Hindlimb muscle (tissue), 1 donor: ENCODE data around the gene CSMD2. TPM values are rescaled to one million over a fixed set of nuclear protein-coding genes. Genes with fewer than 3 reads are reported as not detected.

ENCODE experiments used
- DNase-seq: peaks from one replicate; pipeline ENCODE4 v3.0.0-alpha.2; 2013
- polyA plus RNA-seq: library from polyadenylated mRNA; unstranded; fragments of 120-200 nt; gene quantifications from one replicate; pipeline ENCODE4 v1.2.1, GENCODE V29; 2013; ENCODE audit not compliant: insufficient read length

Gene CSMD2
- polyA plus RNA-seq, 1 donor: 0.46 TPM

- DNase-seq: no peak
Measured at GRCh38 chr1:33667386-33668282, 497.4 kb downstream of the CSMD2 start.

DNA sequence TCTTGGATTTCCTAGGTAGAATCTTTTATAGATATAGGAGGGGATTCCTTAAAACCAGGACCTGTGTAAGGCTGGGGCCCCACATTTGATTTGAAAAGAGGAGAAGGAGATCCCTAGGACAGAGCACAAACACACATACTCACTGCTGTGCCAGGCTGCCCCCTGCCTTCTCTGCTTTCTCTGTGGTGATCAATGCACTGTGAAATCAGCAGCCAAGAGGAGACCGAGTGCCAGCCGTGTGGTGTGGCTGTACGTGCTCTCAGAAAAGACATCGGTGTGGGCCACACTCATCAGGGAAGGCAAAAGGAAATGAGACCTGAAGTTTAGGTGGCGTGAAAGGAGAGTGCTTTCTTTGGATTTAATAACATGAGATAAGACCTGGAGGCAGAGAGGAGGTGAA is 498.4 kb downstream of the CSMD2 start:
- no peak for DNase-seq

DNA sequence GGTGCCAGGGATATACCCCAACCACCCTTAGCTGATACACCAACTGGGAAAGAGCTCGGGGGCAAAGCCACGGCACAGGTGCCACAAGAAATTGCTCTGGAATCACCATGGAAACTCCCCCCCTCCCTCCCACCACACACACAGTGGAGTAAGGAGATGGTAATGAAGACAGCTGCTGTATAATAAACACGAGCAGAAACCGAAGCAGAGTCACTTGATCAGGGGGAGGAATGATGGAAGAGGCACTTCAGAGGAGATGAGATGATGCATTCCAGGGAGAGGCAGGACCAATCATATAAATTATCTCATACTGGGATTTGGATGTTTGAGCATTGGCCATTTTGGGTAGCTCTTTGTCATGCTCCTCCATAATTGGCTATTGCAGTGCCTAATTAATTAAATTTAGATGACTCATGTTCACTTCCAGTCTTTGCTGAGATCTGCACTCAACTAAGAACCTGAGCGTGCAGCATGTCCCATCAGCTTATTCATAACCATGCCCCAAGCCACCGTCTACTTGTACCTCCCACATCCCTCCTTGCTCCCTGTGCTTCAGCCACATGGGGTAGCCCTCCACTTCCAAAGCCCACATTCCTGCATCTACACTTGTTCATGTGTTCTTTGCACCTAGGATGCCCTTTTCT is 503.1 kb downstream of the CSMD2 start:
- DNase-seq: no peak

GRCh38 chr1:33660956-33661355 is 504.1 kb downstream of the CSMD2 start:
- no peak for DNase-seq

DNA sequence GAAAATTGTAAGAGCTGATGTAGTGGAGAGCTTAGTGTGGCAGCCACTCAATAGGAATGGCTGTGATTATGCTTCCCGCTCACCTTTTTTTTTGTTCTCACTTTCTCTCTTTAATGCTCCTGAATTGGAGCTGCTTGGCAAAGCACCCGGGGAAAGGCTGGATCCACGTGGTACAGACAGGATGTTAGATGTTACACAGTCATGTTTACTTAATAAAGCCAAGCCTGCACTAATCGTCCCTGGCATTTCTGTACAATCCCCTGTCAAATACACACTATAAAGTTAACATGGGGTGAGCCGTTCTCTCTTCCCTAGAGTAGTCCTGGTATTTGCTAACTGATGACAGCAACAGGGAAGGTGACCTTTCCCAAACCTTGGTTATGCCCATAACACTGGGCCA is 504.8 kb downstream of the CSMD2 start:
- DNase-seq: no peak

DNA sequence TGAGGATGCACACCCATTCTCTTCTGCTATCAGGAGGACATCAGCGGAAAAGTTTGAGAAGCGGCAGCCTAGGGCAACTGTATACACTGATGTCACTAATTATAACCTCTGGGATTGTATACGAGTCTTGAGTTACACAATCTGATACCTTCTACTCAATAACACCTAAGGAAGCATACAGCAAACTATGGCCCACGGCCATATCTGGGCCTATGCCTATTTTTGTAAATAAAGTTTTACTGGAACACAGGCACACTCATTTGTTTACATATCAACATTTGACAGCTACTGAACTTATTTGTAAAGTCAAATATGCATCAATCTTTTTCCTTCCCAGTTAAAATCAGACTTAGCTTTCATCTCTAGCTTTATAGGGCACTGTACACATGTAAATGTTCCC is 505.4 kb downstream of the CSMD2 start:
- DNase-seq: no peak

GRCh38 chr1:33657833-33658232 is 507.2 kb downstream of the CSMD2 start:
- DNase-seq: no peak

DNA sequence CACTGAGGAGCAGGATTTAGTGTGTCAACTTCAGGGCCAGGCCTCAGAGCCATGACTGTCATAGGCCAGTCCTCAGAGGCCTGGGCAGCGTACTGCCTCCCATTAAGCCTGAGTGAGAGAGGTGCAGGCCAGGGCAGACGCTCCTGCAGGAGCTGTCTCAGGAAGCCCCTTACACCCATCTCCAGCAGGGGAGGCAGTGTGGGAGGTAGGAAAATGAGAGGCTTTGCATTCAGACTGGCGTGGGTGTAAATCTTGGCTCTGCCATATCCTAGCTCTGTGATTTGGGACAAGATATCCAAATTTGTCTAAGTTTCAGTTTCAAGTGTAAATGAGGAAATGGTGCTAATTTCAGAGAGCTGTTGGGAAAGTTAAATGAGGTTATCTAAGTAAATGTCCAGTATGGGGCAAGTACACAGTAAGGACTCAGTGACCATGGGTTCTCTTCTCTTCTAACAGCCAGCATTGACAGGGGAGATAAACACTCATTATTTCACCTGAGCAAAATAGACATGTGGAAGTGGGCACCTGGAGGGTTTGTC is 508.5 kb downstream of the CSMD2 start:
- DNase-seq: no peak

DNA sequence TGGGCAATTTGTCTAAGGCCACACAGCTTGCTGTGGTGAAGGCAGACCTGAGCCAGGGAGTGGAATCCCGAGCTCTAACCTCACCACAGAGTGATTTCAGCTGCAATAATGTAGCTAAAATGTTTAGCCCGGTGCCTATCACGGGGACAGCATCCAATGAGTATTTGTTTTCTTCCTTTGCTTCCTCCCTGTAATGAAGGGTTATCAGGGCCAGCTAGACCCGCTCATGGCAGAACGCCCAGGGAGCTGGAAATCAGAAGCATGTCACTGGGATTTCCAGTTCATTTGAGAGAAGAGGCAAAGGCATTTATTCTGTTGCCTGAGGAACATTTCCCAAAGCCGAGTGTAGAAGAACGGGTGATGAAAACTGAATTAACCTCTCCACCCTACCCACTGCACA is 509.5 kb downstream of the CSMD2 start:
- DNase-seq: no peak

DNA sequence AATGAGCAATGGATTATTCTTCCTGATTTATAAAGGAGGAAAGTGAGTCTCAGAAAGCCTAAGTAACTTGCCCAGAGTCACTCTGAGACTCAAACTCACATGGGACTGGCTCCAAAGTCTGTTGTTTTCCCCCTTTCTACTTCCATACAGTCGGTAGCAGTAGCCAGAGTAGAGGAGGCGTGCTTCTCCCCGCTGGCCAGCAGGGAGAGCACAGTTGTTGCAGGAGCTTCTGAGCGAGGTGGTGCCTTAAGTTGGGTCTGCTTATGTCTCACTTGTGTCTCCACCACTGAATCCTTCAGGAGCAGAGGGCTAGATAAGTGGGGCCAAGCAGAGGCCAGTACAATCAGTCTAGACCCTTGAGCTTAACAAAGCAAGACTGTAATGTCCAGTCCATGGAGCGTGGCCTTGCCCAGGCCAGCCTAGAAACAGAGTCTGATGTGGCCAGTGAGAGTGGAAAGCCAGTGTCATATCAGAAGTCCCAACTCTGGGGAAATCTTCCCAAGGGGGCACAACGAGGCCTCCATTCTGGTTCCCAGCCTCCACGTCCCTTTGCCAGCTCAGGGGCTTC is 510.7 kb downstream of the CSMD2 start:
- DNase-seq: no peak

DNA sequence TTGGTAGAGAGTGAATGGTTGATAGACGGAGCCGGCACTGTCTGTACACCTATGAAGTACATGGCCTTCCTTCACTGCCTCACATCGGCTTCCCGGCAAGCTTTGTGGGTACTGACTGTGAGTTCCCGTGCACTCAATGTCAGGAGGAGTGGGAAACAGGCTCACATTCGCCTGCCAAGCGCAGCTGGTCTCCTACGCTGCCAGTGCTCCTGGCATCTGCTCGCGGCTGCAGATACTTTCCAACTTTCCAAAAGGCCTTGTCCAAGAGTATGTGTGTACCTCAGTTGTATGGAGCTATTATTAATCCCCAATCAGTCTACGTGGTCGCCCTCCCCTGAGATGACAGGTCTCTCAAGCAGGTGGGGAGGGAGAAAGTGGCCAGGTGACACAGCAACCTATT is 511.8 kb downstream of the CSMD2 start:
- DNase-seq: no peak

DNA sequence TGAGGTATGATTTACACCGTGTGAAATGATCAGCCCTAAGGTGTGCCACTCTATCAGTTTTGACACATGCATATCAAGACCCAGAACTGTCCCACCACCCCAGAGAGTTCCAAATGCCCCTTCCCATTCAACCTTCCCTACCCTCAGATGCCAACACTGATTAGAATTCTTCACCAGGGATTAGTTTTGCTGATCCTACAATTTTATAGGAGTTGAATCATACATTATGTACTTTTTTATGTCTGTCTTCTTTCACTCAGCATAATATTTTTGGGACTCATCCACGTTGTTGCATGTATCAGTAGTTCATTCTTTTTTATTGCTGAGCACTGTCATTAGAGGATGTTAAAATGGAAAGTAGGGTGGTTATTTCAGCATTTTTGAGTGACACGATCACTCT is 514.3 kb downstream of the CSMD2 start:
- DNase-seq: no peak

- DNase-seq: no peak
Measured at GRCh38 chr1:33649759-33650158, 515.3 kb downstream of the CSMD2 start.

DNA sequence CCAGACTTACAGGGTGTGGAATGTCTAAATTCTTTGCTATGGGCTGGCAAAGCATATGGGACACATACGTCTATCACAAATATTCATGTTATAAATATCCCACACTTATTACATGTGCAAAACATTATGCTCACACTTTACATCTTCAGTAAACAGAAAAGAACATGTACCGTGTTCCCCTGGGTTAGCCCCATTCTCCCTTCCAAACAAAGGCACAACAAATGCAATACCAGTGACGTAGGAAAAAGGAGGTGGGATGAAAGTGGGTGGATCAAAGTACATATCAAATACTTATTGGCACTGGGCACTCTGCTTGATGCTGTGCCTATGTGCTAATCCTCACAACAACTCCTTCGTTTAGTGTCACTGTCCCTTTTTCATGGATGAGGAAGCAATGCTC is 521.8 kb downstream of the CSMD2 start:
- DNase-seq: no peak

DNA sequence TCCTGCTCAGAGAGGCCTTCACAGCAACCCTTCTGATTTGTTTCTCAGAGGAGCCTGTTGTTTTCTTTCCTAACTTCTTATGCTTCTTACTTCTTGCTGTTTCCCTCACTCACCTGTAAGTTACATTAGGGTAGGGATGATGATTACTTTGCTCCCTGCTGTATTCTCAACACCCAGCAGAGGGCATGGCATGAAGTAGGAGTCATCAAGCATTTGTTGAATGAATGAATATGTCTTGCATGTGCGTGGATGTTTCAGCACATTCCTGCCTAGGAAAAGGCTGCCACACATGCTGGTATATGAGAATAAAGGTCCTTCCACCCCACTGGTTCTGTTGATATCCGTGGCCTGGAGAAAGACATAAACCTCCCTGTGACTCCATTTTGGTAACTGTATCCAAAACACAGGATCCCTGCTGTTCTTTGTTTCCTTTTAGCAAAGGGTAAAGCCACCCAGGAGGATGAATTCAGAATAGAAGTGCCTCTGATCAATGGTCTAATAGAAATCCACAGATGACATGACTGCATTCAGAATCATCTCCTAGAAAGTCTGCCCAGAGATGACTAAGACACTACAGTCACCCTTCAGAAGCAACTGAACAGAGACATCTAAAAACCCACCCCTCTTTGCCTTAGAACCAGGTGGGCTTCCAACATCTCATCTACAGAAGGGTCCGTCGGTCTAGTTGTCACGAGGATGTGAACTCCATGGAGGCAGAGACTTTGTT is 523.8 kb downstream of the CSMD2 start:
- DNase-seq: no peak

GRCh38 chr1:33640114-33640660 is 524.8 kb downstream of the CSMD2 start:
- DNase-seq: no peak

GRCh38 chr1:33637846-33638440 is 527.1 kb downstream of the CSMD2 start:
- no peak for DNase-seq

- DNase-seq: no peak
Measured at GRCh38 chr1:33636209-33636608, 528.8 kb downstream of the CSMD2 start.

GRCh38 chr1:33635336-33636012 is 529.6 kb downstream of the CSMD2 start:
- DNase-seq: no peak

GRCh38 chr1:33634806-33635205 is 530.2 kb downstream of the CSMD2 start:
- DNase-seq: no peak

DNA sequence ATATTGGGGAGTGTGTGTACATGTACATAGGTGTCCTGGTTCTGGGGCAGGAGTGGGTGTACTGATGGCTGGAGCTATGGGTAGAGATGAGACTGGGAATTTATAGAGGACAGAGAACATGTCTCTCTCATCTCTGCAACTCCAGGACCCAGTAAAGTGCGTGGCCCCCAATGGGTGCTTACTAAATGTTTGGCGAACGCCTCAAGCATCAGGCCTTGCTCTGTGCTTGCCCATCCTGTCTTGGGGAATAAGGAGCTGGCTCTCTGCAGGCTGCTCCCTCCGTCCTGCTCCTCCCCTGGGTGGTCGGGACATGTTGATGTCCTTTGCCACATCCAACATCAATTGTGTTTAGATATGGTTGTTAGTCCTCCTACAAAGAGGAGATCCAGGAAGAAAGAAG is 530.9 kb downstream of the CSMD2 start:
- DNase-seq: no peak
